IMR-90 (cell line): Measurements from ENCODE around the gene PLTP. TPM values are rescaled to one million over a fixed set of nuclear protein-coding genes. Genes with fewer than 3 reads are reported as not detected.

Source experiments
- ATAC-seq: fragments of 200-7000 bp; cut with Tn5 transposase; 2 replicates; pipeline ENCODE4 v1.9.1; 2020; ENCODE audit warnings: low read depth, mild to moderate bottlenecking, moderate library complexity
- BruUV-seq: library from RNA; stranded (reverse); fragments of 400-500 nt; replicated peaks from 2 replicates; lab custom pipeline; 2021; lab: Mats Ljungman, UMichigan
- CTCF ChIA-PET: fragments of 300-600 bp; formaldehyde crosslinking; extraction: SDS; loops from one replicate; lab custom pipeline; 2021; ENCODE audit warnings: antibody characterized with exemption; lab: Yijun Ruan, JAX
- POLR2A ChIA-PET: fragments of 300-600 bp; sonication (Branson Sonifier 250); formaldehyde crosslinking; loops from one replicate; lab custom pipeline; 2022; ENCODE audit warnings: antibody characterized with exemption; ENCODE audit not compliant: unreplicated experiment; lab: Charles Lee
- DNase-seq: peaks from one replicate; pipeline ENCODE4 v3.0.0; 2013
- H2AFZ ChIP-seq: replicated peaks from 2 replicates; pipeline ENCODE3; 2013; ENCODE audit warnings: low read length, mild to moderate bottlenecking; ENCODE audit not compliant: poor library complexity
- H2AK5ac ChIP-seq: 2 replicates; pipeline ENCODE4 v1.6.1; 2013; ENCODE audit warnings: low read depth, low read length, inconsistent platforms
- H2AK9ac ChIP-seq: replicated peaks from 2 replicates; pipeline ENCODE3; 2013; ENCODE audit warnings: mild to moderate bottlenecking, low read depth, low read length, moderate library complexity; ENCODE audit not compliant: poor library complexity
- H2BK120ac ChIP-seq: 2 replicates; pipeline ENCODE4 v1.6.1; 2013; ENCODE audit warnings: low read depth, low read length, inconsistent platforms
- H2BK15ac ChIP-seq: 3 replicates; pipeline ENCODE4 v1.6.1; 2013; ENCODE audit warnings: low read depth, low read length, inconsistent platforms
- H2BK20ac ChIP-seq: 2 replicates; pipeline ENCODE4 v1.6.1; 2013; ENCODE audit warnings: low read depth, mild to moderate bottlenecking, inconsistent platforms, low read length, moderate library complexity
- H2BK5ac ChIP-seq: 2 replicates; pipeline ENCODE4 v1.6.1; 2013; ENCODE audit warnings: mild to moderate bottlenecking, low read depth, low read length, inconsistent platforms; ENCODE audit not compliant: poor library complexity, severe bottlenecking
- H3K14ac ChIP-seq: replicated peaks from 2 replicates; pipeline ENCODE4 v1.6.1; 2013; ENCODE audit warnings: low read depth, low read length, inconsistent platforms
- H3K18ac ChIP-seq: 2 replicates; pipeline ENCODE4 v1.6.1; 2013; ENCODE audit warnings: low read depth, low read length, control low read depth
- H3K23ac ChIP-seq: 2 replicates; pipeline ENCODE4 v1.6.1; 2013; ENCODE audit warnings: low read depth, low read length, inconsistent platforms
- H3K27ac ChIP-seq: 2 replicates; pipeline ENCODE4 v1.5.1; 2013; ENCODE audit warnings: mild to moderate bottlenecking, control low read depth, low read length; ENCODE audit not compliant: insufficient read depth
- H3K27me3 ChIP-seq: 2 replicates; pipeline ENCODE4 v1.6.1; 2013; ENCODE audit warnings: low read length; ENCODE audit not compliant: control insufficient read depth, insufficient read depth
- H3K36me3 ChIP-seq: 2 replicates; pipeline ENCODE4 v1.6.1; 2013; ENCODE audit warnings: low read length, mixed read lengths; ENCODE audit not compliant: control insufficient read depth, insufficient read depth
- H3K4ac ChIP-seq: 2 replicates; pipeline ENCODE4 v1.6.1; 2013; ENCODE audit warnings: low read depth, low read length, inconsistent platforms
- H3K4me1 ChIP-seq: 2 replicates; pipeline ENCODE4 v1.6.1; 2013; ENCODE audit warnings: low read length, mixed read lengths; ENCODE audit not compliant: control insufficient read depth, insufficient read depth
- H3K4me2 ChIP-seq: 2 replicates; pipeline ENCODE4 v1.6.1; 2013; ENCODE audit warnings: low read depth, mild to moderate bottlenecking, control low read depth, low read length, moderate library complexity
- H3K4me3 ChIP-seq: 2 replicates; pipeline ENCODE4 v1.5.1; 2013; ENCODE audit warnings: low read depth, mild to moderate bottlenecking, control low read depth, low read length, moderate library complexity; ENCODE audit not compliant: insufficient read depth
- H3K56ac ChIP-seq: 2 replicates; pipeline ENCODE4 v1.6.1; 2013; ENCODE audit warnings: low read length, inconsistent platforms; ENCODE audit not compliant: insufficient read depth; ENCODE audit errors: extremely low read depth
- H3K79me1 ChIP-seq, 2 experiments: 2 replicates each; pipeline ENCODE4 v1.6.1; 2013; ENCODE audit warnings: low read length in 2 of 2, inconsistent platforms in 1 of 2, low read depth in 1 of 2
- H3K9ac ChIP-seq: 2 replicates; pipeline ENCODE4 v1.6.1; 2013; ENCODE audit warnings: low read depth, low read length, control low read depth
- H3K9me1 ChIP-seq: 2 replicates; pipeline ENCODE4 v1.6.1; 2013; ENCODE audit warnings: low read length, inconsistent platforms; ENCODE audit not compliant: insufficient read depth
- H3K9me3 ChIP-seq: 2 replicates; pipeline ENCODE4 v1.6.1; 2013; ENCODE audit warnings: low read length; ENCODE audit not compliant: control insufficient read depth, insufficient read depth
- H4K20me1 ChIP-seq: 2 replicates; pipeline ENCODE4 v1.6.1; 2013; ENCODE audit warnings: low read length, inconsistent platforms; ENCODE audit not compliant: insufficient read depth
- H4K5ac ChIP-seq: 2 replicates; pipeline ENCODE4 v1.6.1; 2013; ENCODE audit warnings: mild to moderate bottlenecking, low read depth, low read length, control low read depth
- H4K8ac ChIP-seq, 2 experiments: 2 replicates each; pipeline ENCODE4 v1.6.1; 2013; ENCODE audit warnings: low read depth in 2 of 2, low read length in 2 of 2, control low read depth in 1 of 2, inconsistent platforms in 1 of 2
- H4K91ac ChIP-seq: 2 replicates; pipeline ENCODE4 v1.6.1; 2013; ENCODE audit warnings: low read depth, low read length, inconsistent platforms; ENCODE audit not compliant: insufficient read depth
- CHD1 ChIP-seq: IDR thresholded peaks from 2 replicates; pipeline ENCODE4 v1.6.1; 2012; ENCODE audit warnings: low read depth, low read length, improper control_type of control experiment
- MAFK ChIP-seq: IDR thresholded peaks from 2 replicates; pipeline ENCODE4 v1.6.1; 2012; ENCODE audit warnings: low read depth, low read length, improper control_type of control experiment
- WGBS, 2 experiments: methylation state at CpG; one replicate each; pipeline versions ENCODE4 v1.1.5 to v1.1.7; 2013; ENCODE audit warnings: missing lambda C conversion rate in 2 of 2; ENCODE audit not compliant: insufficient read length in 1 of 2; ENCODE audit errors: extremely low coverage in 2 of 2; 5-methylcytosine and 5-hydroxymethylcytosine counted together
- dilution Hi-C: fragments of 300-500 bp; cut with HindIII; formaldehyde crosslinking; loops from one replicate; pipeline ENCODE4 v1.14.3; 2018; ENCODE audit warnings: low sequenced_read_pairs; ENCODE audit not compliant: unreplicated experiment
- in situ Hi-C: fragments of 300-500 bp; cut with MboI; formaldehyde crosslinking; loops from 3 replicates; pipeline ENCODE4 v1.14.3; 2019; ENCODE audit warnings: low sequenced_read_pairs, inconsistent platforms, mixed read lengths
- intact Hi-C: fragments of 100-400 bp; cut with micrococcal nuclease; formaldehyde crosslinking; loops from 2 replicates; pipeline ENCODE4 v1.10.0; 2022
- polyA plus RNA-seq, 3 experiments: library from polyadenylated mRNA; depleted of rRNA; stranded (reverse); fragments of >200 nt; gene quantifications; 2 replicates each; pipeline ENCODE4 v1.2.3, GENCODE V29; 2012; ENCODE audit warnings: low replicate concordance in 1 of 3
- total RNA-seq: library from RNA; depleted of rRNA; stranded (reverse); fragments of >200 nt; gene quantifications from 2 replicates; pipeline ENCODE4 v1.2.3, GENCODE V29; 2012

The PLTP gene
- total and polyA plus RNA-seq, 2 of the 4 experiments (the other 2 are of a cell fraction) = 5.4 to 55.8 TPM

GRCh38 chr20:45867136-45867818, 44.7 kb downstream of the PLTP start:
- BruUV-seq = no TSS peak
- ChIA-PET CTCF (interaction anchor here (1.5 kb wide), 1 partner anchor 9 kb away, joined by 4 read pairs; no protein-coding TSS in a partner anchor), POLR2A (interaction anchor here (1.3 kb wide), 1 partner anchor 66 kb away, joined by 3 read pairs; no protein-coding TSS in a partner anchor)
- H4K8ac ChIP-seq = peak overlapping the region; percentile 14 to 78; a peak in 2 of 4 replicates
- H3K27me3 ChIP-seq = no peaks in the 10 kb centered on the region
- H3K79me1 ChIP-seq = peaks cover 6 to 11% of the 10 kb centered on the region in 2 experiments; a peak in 3 of 4 replicates
- H3K9me1 ChIP-seq = peaks cover under 1% of the 10 kb centered on the region
- DNase-seq (no peak), ATAC-seq (peak; percentile 64)
- H3K9me3 ChIP-seq = no peaks in the 10 kb centered on the region
- WGBS, 2 experiments = no CpG with 5 or more reads among the region's 6 CpGs
- TF ChIP-seq CHD1 (no peak), MAFK (peak; percentile 21; the same call in 1 of the 2 replicates)
- in situ Hi-C loops (no loop called here), intact Hi-C loops (no loop called here), dilution Hi-C loops (no loop called here)
- H3K14ac ChIP-seq = peak overlapping the region; percentile 25; the same call in 1 of the 2 replicates
- peak overlapping the region; percentile 91 for H2BK5ac ChIP-seq
- peak overlapping the region; percentile 77 for H4K91ac ChIP-seq
- H2BK15ac ChIP-seq = peak overlapping the region; percentile 54; the same call in 2 of the 3 replicates
- H3K4me2 ChIP-seq = peak overlapping the region; percentile 34; the same call in 1 of the 2 replicates
- H2AK9ac ChIP-seq = no peak overlapping the region
- H4K5ac ChIP-seq = peak overlapping the region; percentile 21; the same call in 1 of the 2 replicates
- H3K4ac ChIP-seq = peak overlapping the region; percentile 21; the same call in 1 of the 2 replicates
- peak overlapping the region; percentile 83; the same call in 1 of the 2 replicates for H3K27ac ChIP-seq
- peak overlapping the region; percentile 86 for H2BK20ac ChIP-seq
- no peak overlapping the region for H3K4me3 ChIP-seq
- H3K4me1 ChIP-seq = 0 out of 2 replicates have a peak, but pooled peaks cover 3% of the 10 kb centered on the region
- no peak overlapping the region for H2AK5ac ChIP-seq
- H2BK120ac ChIP-seq = peak overlapping the region; percentile 76
- H4K20me1 ChIP-seq = no peaks in the 10 kb centered on the region; the same call in 1 of the 2 replicates
- no peak overlapping the region for H3K9ac ChIP-seq
- peak overlapping the region; percentile 19; the same call in 1 of the 2 replicates for H3K18ac ChIP-seq
- no peaks in the 10 kb centered on the region for H3K36me3 ChIP-seq
- peak overlapping the region; percentile 56; the same call in 1 of the 2 replicates for H3K23ac ChIP-seq
- peak overlapping the region; percentile 59 for H3K56ac ChIP-seq
- no peak overlapping the region for H2AFZ ChIP-seq
